Bronchial epithelial cell (primary cell): ENCODE results near the gene SGMS1. TPM values are rescaled to one million over a fixed set of nuclear protein-coding genes. Genes with fewer than 3 reads are reported as not detected.

Experiments
- DNase-seq: peaks from one replicate; pipeline ENCODE4 v3.0.0-alpha.2; 2010; ENCODE audit warnings: low read depth
- FAIRE-seq: peaks from 2 replicates; lab custom pipeline; 2011; peaks lifted over from hg19 to GRCh38; lab: Jason Lieb, UNC
- H3K27me3 ChIP-seq: 2 replicates; pipeline ENCODE4 v1.5.1; 2011; ENCODE audit warnings: low read length; ENCODE audit not compliant: control insufficient read depth, insufficient read depth
- H3K36me3 ChIP-seq: 2 replicates; pipeline ENCODE4 v1.5.1; 2011; ENCODE audit warnings: low read length; ENCODE audit not compliant: control insufficient read depth, insufficient read depth
- H3K4me3 ChIP-seq: 2 replicates; pipeline ENCODE4 v1.5.1; 2011; ENCODE audit warnings: mild to moderate bottlenecking, low read depth, low read length, control low read depth
- CTCF ChIP-seq: IDR thresholded peaks from 2 replicates; pipeline ENCODE4 v1.5.1; 2011; ENCODE audit warnings: mild to moderate bottlenecking, moderate library complexity, low read length, control low read depth, inconsistent platforms; ENCODE audit not compliant: insufficient read depth, severe bottlenecking
- total RNA-seq: library from RNA; depleted of rRNA; stranded (reverse); fragments of >200 nt; gene quantifications from 2 replicates; pipeline ENCODE4 v1.2.1, GENCODE V29; 2014

The SGMS1 gene
- total RNA-seq, 1 donor from 2014 or later: 21.3 TPM

GRCh38 chr10:50625649-50626132 is 1.9 kb upstream of the SGMS1 start:
- Histone ChIP-seq H3K36me3 (no peaks in the 10 kb centered on the region), H3K4me3 (peak overlapping the region; percentile 70), H3K27me3 (no peaks in the 10 kb centered on the region)
- TF ChIP-seq CTCF: no peak
- DNase-seq (no peak), FAIRE-seq (no peak)

GRCh38 chr10:50624866-50625501 is 1.2 kb upstream of the SGMS1 start:
- Histone ChIP-seq H3K4me3 (peak overlapping the region; percentile 70), H3K27me3 (no peaks in the 10 kb centered on the region), H3K36me3 (no peaks in the 10 kb centered on the region)
- no peak for FAIRE-seq
- peak; percentile 76 for TF ChIP-seq CTCF
- peak; percentile 51 for DNase-seq

GRCh38 chr10:50624413-50624865 is 683 bp upstream of the SGMS1 start:
- H3K4me3 ChIP-seq: peak overlapping the region; percentile 70
- H3K36me3 ChIP-seq: no peaks in the 10 kb centered on the region
- no peaks in the 10 kb centered on the region for H3K27me3 ChIP-seq
- no peak for TF ChIP-seq CTCF
- DNase-seq (peak; percentile 79), FAIRE-seq (no peak)

- FAIRE-seq: no peak
- peak; percentile 43 for DNase-seq
- no peak for TF ChIP-seq CTCF
- Histone ChIP-seq H3K27me3 (no peaks in the 10 kb centered on the region), H3K36me3 (no peaks in the 10 kb centered on the region), H3K4me3 (peak overlapping the region; percentile 70)
Measured at GRCh38 chr10:50622706-50623662, 772 bp downstream of the SGMS1 start.

GRCh38 chr10:50621968-50622705 is 1.6 kb downstream of the SGMS1 start:
- Histone ChIP-seq H3K27me3 (no peaks in the 10 kb centered on the region), H3K4me3 (peak overlapping the region; percentile 70), H3K36me3 (no peaks in the 10 kb centered on the region)
- TF ChIP-seq CTCF: no peak
- FAIRE-seq (no peak), DNase-seq (peak; percentile 97)
